ENCODE results near the gene SP140L. TPM values are rescaled to one million over a fixed set of nuclear protein-coding genes. Genes with fewer than 3 reads are reported as not detected.
"Not testable (repeated sequence)": the region's sequence is repeated elsewhere in the genome, so short reads cannot be mapped to it uniquely, and the experiment has no call there.

Gene SP140L
- total and polyA plus RNA-seq, 2 donors (not counting 1 experiment from before 2014, with no cell fraction given): 94.6 to 154 TPM

DNA sequence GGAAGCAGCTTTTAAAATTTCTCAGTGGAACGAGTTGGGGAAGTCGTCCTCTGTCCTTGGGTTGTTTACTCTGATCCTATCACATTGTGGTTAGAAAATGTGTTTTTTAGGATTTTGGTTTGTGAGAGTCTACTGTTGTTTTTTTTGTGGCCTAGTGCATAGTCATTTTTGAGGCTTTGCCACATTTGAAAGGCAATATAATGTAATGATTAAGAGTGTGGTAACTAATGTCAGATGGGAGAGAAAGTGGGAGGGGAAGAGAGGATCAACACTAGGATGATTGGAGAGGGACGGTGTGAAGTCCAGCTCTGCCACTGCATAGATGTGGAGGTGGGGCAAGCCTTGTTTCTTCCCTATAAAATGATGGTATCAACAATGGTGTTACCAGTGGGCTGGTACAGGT lies 8.5 kb downstream of the SP140L start:
- intact Hi-C loops (cut with micrococcal nuclease): no loop called here
- TF ChIP-seq, protein P1, sequence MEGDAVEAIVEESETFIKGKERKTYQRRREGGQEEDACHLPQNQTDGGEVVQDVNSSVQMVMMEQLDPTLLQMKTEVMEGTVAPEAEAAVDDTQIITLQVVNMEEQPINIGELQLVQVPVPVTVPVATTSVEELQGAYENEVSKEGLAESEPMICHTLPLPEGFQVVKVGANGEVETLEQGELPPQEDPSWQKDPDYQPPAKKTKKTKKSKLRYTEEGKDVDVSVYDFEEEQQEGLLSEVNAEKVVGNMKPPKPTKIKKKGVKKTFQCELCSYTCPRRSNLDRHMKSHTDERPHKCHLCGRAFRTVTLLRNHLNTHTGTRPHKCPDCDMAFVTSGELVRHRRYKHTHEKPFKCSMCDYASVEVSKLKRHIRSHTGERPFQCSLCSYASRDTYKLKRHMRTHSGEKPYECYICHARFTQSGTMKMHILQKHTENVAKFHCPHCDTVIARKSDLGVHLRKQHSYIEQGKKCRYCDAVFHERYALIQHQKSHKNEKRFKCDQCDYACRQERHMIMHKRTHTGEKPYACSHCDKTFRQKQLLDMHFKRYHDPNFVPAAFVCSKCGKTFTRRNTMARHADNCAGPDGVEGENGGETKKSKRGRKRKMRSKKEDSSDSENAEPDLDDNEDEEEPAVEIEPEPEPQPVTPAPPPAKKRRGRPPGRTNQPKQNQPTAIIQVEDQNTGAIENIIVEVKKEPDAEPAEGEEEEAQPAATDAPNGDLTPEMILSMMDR (IDR thresholded peaks at IDR 0.05): no peak
- no peak for TF ChIP-seq EZH2 (IDR thresholded peaks at IDR 0.05; ENCODE audit: borderline replicate concordance, insufficient read depth, low read depth, low read length, poor library complexity, severe bottlenecking)
- peak overlapping the region; percentile 46 for H3K27ac Mint-ChIP-seq
- DNase-seq (no peak), ATAC-seq (ENCODE audit: low read depth) (no peak)
- no peaks in the 10 kb centered on the region for H3K27me3 Mint-ChIP-seq
- Histone ChIP-seq H3K4me1 (ENCODE audit: control insufficient read depth in 2 of 2, insufficient read depth in 2 of 2, low read length in 2 of 2) (peaks cover 16 to 25% of the 10 kb centered on the region in 2 donors), H2AFZ (ENCODE audit: insufficient read depth, low read depth, low read length, poor library complexity, severe bottlenecking) (no peak overlapping the region), H3K4me3 (ENCODE audit: control extremely low read depth in 1 of 5, extremely low read depth in 1 of 5, insufficient read depth in 1 of 5, low read depth in 2 of 5, low read length in 4 of 5) (no peak overlapping the region), H3K4me2 (replicated peaks; ENCODE audit: low read depth, low read length, poor library complexity, severe bottlenecking) (peak overlapping the region; percentile 9), H3K9ac (ENCODE audit: low read length) (no peak overlapping the region), H3K27ac (ENCODE audit: low read length in 2 of 2) (peak overlapping the region; percentile 38 to 39), H4K20me1 (ENCODE audit: control insufficient read depth, insufficient read depth, low read length, poor library complexity, severe bottlenecking) (peaks cover 13% of the 10 kb centered on the region), H3K36me3 (replicated peaks in 1 of 2; ENCODE audit: control extremely low read depth in 1 of 2, control insufficient read depth in 1 of 2, extremely low read depth in 1 of 2, insufficient read depth in 2 of 2, low read length in 1 of 2) (peaks cover 9 to 58% of the 10 kb centered on the region in 2 experiments), H3K27me3 (replicated peaks in 1 of 4; ENCODE audit: control extremely low read depth in 1 of 4, control insufficient read depth in 3 of 4, insufficient read depth in 4 of 4, low read length in 3 of 4) (no peaks in the 10 kb centered on the region), H3K79me2 (ENCODE audit: control insufficient read depth, insufficient read depth, low read length) (peaks cover 65% of the 10 kb centered on the region), H3K9me3 (ENCODE audit: control extremely low read depth in 1 of 3, control insufficient read depth in 2 of 3, insufficient read depth in 1 of 3, low read length in 2 of 3) (no peaks in the 10 kb centered on the region)
- ChIA-PET CTCF (no interaction called here), POLR2A (interaction anchor here (1.4 kb wide), 1 partner anchor 8 kb away, joined by 3 read pairs; the partner anchor contains the start of gene SP140L)
- 37% methylated on average over 3 of the region's 3 CpGs for WGBS (ENCODE audit: insufficient coverage)
- no peaks in the 10 kb centered on the region for H3K9me3 Mint-ChIP-seq (ENCODE audit: insufficient read depth)
- peak overlapping the region; percentile 57 for H3K4me3 Mint-ChIP-seq
- H3K4me1 Mint-ChIP-seq: peaks cover 55% of the 10 kb centered on the region

DNA sequence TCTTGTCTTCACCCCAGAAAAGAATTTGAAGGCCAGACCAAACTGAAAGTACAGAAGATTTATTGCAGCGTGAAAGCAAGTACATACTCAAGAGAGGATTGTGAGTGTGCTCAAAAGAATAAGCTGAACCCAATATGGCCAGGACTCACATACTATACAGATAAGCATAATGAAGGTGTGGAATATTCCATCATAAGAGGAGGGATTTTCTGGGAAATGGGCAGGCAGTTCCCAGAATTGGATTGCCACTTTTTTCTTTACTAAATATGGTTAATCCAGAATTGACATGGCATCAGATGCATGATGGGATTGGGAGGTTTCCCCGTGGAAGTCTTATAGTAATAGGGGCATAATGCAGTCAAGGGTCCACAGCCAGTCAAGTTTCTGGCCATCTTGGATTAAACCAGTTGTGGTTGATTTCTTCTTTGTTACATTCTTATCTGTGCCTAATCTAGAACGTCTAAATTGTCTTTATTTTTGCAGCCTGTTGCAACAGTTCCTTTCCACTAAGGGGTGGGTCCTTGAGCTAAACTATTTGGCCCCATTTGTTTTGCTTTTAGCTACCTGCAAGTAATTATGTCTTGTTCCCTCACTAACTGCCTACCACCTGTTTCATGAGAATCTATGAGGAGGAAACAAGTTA lies 9.0 kb downstream of the SP140L start:
- ATAC-seq (ENCODE audit: low read depth): no peak
- H3K4me1 Mint-ChIP-seq: peaks cover 50% of the 10 kb centered on the region
- H2AFZ ChIP-seq (ENCODE audit: insufficient read depth, low read depth, low read length, poor library complexity, severe bottlenecking): no peak overlapping the region
- no peak for TF ChIP-seq EZH2 (IDR thresholded peaks at IDR 0.05; ENCODE audit: borderline replicate concordance, insufficient read depth, low read depth, low read length, poor library complexity, severe bottlenecking)
- TF ChIP-seq, protein P1 (IDR thresholded peaks at IDR 0.05): no peak
- H3K27me3 Mint-ChIP-seq: no peaks in the 10 kb centered on the region
- peak overlapping the region; percentile 57 for H3K4me3 Mint-ChIP-seq
- H3K9me3 Mint-ChIP-seq (ENCODE audit: insufficient read depth): no peaks in the 10 kb centered on the region
- H3K4me2 ChIP-seq (replicated peaks; ENCODE audit: low read depth, low read length, poor library complexity, severe bottlenecking): peak overlapping the region; percentile 9
- H3K9ac ChIP-seq (ENCODE audit: low read length): no peak overlapping the region
- peaks cover 9 to 53% of the 10 kb centered on the region in 2 experiments for H3K36me3 ChIP-seq (replicated peaks in 1 of 2; ENCODE audit: control extremely low read depth in 1 of 2, control insufficient read depth in 1 of 2, extremely low read depth in 1 of 2, insufficient read depth in 2 of 2, low read length in 1 of 2)
- peak overlapping the region; percentile 71 for H3K27ac Mint-ChIP-seq
- no peaks in the 10 kb centered on the region for H3K9me3 ChIP-seq (ENCODE audit: control extremely low read depth in 1 of 3, control insufficient read depth in 2 of 3, insufficient read depth in 1 of 3, low read length in 2 of 3)
- ChIA-PET CTCF (no interaction called here), POLR2A (interaction anchor here (1.4 kb wide), 1 partner anchor 9 kb away, joined by 3 read pairs; the partner anchor contains the start of gene SP140L)
- H3K27me3 ChIP-seq (replicated peaks in 1 of 4; ENCODE audit: control extremely low read depth in 1 of 4, control insufficient read depth in 3 of 4, insufficient read depth in 4 of 4, low read length in 3 of 4): no peaks in the 10 kb centered on the region
- 57% methylated on average over 1 of the region's 3 CpGs for WGBS (ENCODE audit: insufficient coverage)
- no peak for DNase-seq
- H3K79me2 ChIP-seq (ENCODE audit: control insufficient read depth, insufficient read depth, low read length): peaks cover 60% of the 10 kb centered on the region
- no peak overlapping the region for H3K4me3 ChIP-seq (ENCODE audit: control extremely low read depth in 1 of 5, extremely low read depth in 1 of 5, insufficient read depth in 1 of 5, low read depth in 2 of 5, low read length in 4 of 5)
- peak overlapping the region; percentile 38 to 39 for H3K27ac ChIP-seq (ENCODE audit: low read length in 2 of 2)
- H3K4me1 ChIP-seq (ENCODE audit: control insufficient read depth in 2 of 2, insufficient read depth in 2 of 2, low read length in 2 of 2): peaks cover 12 to 20% of the 10 kb centered on the region in 2 donors
- peaks cover 13% of the 10 kb centered on the region for H4K20me1 ChIP-seq (ENCODE audit: control insufficient read depth, insufficient read depth, low read length, poor library complexity, severe bottlenecking)
- intact Hi-C loops (cut with micrococcal nuclease): no loop called here

DNA sequence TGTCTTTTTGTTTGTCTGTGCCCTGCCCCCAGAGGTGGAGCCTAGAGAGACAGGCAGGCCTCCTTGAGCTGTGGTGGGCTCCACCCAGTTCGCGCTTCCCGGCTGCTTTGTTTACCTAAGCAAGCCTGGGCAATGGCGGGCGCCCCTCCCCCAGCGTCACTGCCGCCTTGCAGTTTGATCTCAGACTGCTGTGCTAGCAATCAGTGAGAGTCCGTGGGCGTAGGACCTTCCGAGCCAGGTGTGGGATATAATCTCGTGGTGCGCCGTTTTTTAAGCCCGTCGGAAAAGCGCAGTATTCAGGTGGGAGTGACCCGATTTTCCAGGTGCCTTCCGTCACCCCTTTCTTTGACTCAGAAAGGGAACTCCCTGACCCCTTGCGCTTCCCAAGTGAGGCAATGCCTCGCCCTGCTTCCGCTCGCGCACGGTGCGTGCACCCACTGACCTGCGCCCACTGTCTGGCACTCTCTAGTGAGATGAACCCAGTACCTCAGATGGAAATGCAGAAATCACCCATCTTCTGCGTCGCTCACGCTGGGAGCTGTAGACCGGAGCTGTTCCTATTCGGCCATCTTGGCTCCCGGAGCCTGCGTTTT lies 15.0 kb downstream of the SP140L start:
- Histone ChIP-seq H4K20me1 (ENCODE audit: control insufficient read depth, insufficient read depth, low read length, poor library complexity, severe bottlenecking) (peaks cover 12% of the 10 kb centered on the region), H3K9me3 (ENCODE audit: control extremely low read depth in 1 of 3, control insufficient read depth in 2 of 3, insufficient read depth in 1 of 3, low read length in 2 of 3) (peaks cover 3 to 18% (median 9%) of the 10 kb centered on the region in 3 donors), H3K79me2 (ENCODE audit: control insufficient read depth, insufficient read depth, low read length) (peaks cover 46% of the 10 kb centered on the region), H3K36me3 (replicated peaks in 1 of 2; ENCODE audit: control extremely low read depth in 1 of 2, control insufficient read depth in 1 of 2, extremely low read depth in 1 of 2, insufficient read depth in 2 of 2, low read length in 1 of 2) (peaks cover 9 to 42% of the 10 kb centered on the region in 2 experiments)
- H3K27me3 Mint-ChIP-seq; H3K27ac ChIP-seq (ENCODE audit: low read length in 2 of 2); ATAC-seq (ENCODE audit: low read depth); DNase-seq; H3K4me2 ChIP-seq (replicated peaks; ENCODE audit: low read depth, low read length, poor library complexity, severe bottlenecking); H3K4me1 ChIP-seq (ENCODE audit: control insufficient read depth in 2 of 2, insufficient read depth in 2 of 2, low read length in 2 of 2); H2AFZ ChIP-seq (ENCODE audit: insufficient read depth, low read depth, low read length, poor library complexity, severe bottlenecking); H3K27ac Mint-ChIP-seq; POLR2A ChIA-PET; H3K4me3 Mint-ChIP-seq; H3K27me3 ChIP-seq (replicated peaks in 1 of 4; ENCODE audit: control extremely low read depth in 1 of 4, control insufficient read depth in 3 of 4, insufficient read depth in 4 of 4, low read length in 3 of 4); H3K4me3 ChIP-seq (ENCODE audit: control extremely low read depth in 1 of 5, extremely low read depth in 1 of 5, insufficient read depth in 1 of 5, low read depth in 2 of 5, low read length in 4 of 5); intact Hi-C loops (cut with micrococcal nuclease); H3K9ac ChIP-seq (ENCODE audit: low read length); CTCF ChIA-PET: not testable (repeated sequence)
- WGBS (ENCODE audit: insufficient coverage): no CpG with 5 or more reads among the region's 33 CpGs
- Mint-ChIP-seq H3K4me1 (peaks cover 29% of the 10 kb centered on the region), H3K9me3 (ENCODE audit: insufficient read depth) (peaks cover 15% of the 10 kb centered on the region)

All from B cell (primary cell).